ENCODE measurements around the gene C1QTNF12. TPM values are rescaled to one million over a fixed set of nuclear protein-coding genes. Genes with fewer than 3 reads are reported as not detected.

C1QTNF12 gene
- polyA plus RNA-seq, 1 of the 3 experiments (the other 2 are of a cell fraction), result 0.59 TPM

DNA sequence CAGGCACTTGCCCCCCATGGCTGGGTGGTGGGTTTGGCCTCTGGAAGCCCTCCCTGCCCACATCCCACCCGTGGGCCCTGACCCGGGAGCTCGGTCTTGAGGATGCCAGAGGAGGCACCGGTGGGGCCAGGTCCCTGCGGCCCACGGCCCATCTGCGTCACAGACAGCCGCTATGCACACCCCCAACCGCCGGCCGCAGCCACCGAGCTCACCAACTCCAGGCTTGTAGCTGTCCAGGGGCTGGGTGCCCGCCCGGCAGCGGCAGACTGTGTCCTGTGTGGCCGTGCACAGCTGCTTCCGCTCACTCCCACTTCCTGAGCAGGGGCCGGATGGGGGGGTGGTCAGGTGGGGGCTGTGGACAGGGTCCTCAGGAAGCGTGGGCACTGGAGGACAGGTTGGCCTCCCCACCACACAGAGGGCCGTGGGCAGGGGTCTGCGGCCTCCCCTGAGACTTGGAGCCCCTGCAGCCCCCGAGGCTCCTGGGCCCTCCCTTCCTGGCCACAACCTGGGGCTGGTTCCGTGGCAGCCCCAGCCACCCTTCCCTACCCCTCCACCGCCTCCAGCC is 33.7 kb downstream of the C1QTNF12 start:
- H3K4me1 ChIP-seq (ENCODE audit: control insufficient read depth in 1 of 2, insufficient read depth in 2 of 2, low read depth in 1 of 2, low read length in 1 of 2), result peaks cover 3 to 5% of the 10 kb centered on the region in 2 experiments; a peak in 1 of 4 replicates
- H3K9ac ChIP-seq, result no peak overlapping the region
- no CpG with 5 or more reads among the region's 24 CpGs for WGBS (ENCODE audit: low lambda C conversion rate)
- ChIA-PET CTCF (no interaction called here), POLR2A (no interaction called here)
- peak; percentile 43 for DNase-seq
- no peak overlapping the region for H3K4me2 ChIP-seq
- H4K20me1 ChIP-seq (ENCODE audit: insufficient read depth), result no peaks in the 10 kb centered on the region
- no peaks in the 10 kb centered on the region for H3K79me2 ChIP-seq (ENCODE audit: insufficient read depth)
- peaks cover 0 to 14% of the 10 kb centered on the region in 2 experiments for H3K36me3 ChIP-seq (replicated peaks in 1 of 2; ENCODE audit: control insufficient read depth in 1 of 2, insufficient read depth in 2 of 2, low read length in 1 of 2)
- TF ChIP-seq RCOR1 (IDR thresholded peaks at IDR 0.05; ENCODE audit: low read length) (no peak), MEF2A (IDR thresholded peaks at IDR 0.05; ENCODE audit: borderline replicate concordance, low read depth) (no peak), RAD21 (IDR thresholded peaks at IDR 0.05; ENCODE audit: low read length) (no peak), POLR2AphosphoS5 (IDR thresholded peaks at IDR 0.05; ENCODE audit: low read depth, low read length) (no peak), TEAD4 (IDR thresholded peaks at IDR 0.05; ENCODE audit: borderline replicate concordance, insufficient read depth) (no peak), EZH2phosphoT487 (IDR thresholded peaks at IDR 0.05; ENCODE audit: borderline replicate concordance, low read depth) (no peak), EP300 (IDR thresholded peaks at IDR 0.05; ENCODE audit: borderline replicate concordance in 1 of 2, low read depth in 1 of 2, low read length in 1 of 2) (no peak), NRF1 (IDR thresholded peaks at IDR 0.05; ENCODE audit: low read depth, low read length) (no peak), RFX5 (IDR thresholded peaks at IDR 0.05; ENCODE audit: low read length) (no peak), ELF1 (IDR thresholded peaks at IDR 0.05) (no peak), TCF12 (IDR thresholded peaks at IDR 0.05) (no peak), SMC3 (IDR thresholded peaks at IDR 0.05; ENCODE audit: low read depth, low read length) (no peak), FOSL2 (IDR thresholded peaks at IDR 0.05; ENCODE audit: borderline replicate concordance, low read depth) (no peak), MXI1 (IDR thresholded peaks at IDR 0.05; ENCODE audit: low read depth, low read length) (no peak), CHD2 (IDR thresholded peaks at IDR 0.05; ENCODE audit: low read length, partially characterized antibody) (no peak)
- TF ChIP-seq, protein P1, sequence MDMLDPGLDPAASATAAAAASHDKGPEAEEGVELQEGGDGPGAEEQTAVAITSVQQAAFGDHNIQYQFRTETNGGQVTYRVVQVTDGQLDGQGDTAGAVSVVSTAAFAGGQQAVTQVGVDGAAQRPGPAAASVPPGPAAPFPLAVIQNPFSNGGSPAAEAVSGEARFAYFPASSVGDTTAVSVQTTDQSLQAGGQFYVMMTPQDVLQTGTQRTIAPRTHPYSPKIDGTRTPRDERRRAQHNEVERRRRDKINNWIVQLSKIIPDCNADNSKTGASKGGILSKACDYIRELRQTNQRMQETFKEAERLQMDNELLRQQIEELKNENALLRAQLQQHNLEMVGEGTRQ (IDR thresholded peaks at IDR 0.05; ENCODE audit: borderline replicate concordance, low read depth, low read length), result no peak
- TF ChIP-seq, protein P2, sequence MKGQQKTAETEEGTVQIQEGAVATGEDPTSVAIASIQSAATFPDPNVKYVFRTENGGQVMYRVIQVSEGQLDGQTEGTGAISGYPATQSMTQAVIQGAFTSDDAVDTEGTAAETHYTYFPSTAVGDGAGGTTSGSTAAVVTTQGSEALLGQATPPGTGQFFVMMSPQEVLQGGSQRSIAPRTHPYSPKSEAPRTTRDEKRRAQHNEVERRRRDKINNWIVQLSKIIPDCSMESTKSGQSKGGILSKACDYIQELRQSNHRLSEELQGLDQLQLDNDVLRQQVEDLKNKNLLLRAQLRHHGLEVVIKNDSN (IDR thresholded peaks at IDR 0.05; ENCODE audit: borderline replicate concordance, low read depth), result no peak
- TF ChIP-seq, protein P3, sequence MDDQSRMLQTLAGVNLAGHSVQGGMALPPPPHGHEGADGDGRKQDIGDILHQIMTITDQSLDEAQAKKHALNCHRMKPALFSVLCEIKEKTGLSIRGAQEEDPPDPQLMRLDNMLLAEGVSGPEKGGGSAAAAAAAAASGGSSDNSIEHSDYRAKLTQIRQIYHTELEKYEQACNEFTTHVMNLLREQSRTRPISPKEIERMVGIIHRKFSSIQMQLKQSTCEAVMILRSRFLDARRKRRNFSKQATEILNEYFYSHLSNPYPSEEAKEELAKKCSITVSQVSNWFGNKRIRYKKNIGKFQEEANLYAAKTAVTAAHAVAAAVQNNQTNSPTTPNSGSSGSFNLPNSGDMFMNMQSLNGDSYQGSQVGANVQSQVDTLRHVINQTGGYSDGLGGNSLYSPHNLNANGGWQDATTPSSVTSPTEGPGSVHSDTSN (IDR thresholded peaks at IDR 0.05), result no peak
- TF ChIP-seq, protein P4, sequence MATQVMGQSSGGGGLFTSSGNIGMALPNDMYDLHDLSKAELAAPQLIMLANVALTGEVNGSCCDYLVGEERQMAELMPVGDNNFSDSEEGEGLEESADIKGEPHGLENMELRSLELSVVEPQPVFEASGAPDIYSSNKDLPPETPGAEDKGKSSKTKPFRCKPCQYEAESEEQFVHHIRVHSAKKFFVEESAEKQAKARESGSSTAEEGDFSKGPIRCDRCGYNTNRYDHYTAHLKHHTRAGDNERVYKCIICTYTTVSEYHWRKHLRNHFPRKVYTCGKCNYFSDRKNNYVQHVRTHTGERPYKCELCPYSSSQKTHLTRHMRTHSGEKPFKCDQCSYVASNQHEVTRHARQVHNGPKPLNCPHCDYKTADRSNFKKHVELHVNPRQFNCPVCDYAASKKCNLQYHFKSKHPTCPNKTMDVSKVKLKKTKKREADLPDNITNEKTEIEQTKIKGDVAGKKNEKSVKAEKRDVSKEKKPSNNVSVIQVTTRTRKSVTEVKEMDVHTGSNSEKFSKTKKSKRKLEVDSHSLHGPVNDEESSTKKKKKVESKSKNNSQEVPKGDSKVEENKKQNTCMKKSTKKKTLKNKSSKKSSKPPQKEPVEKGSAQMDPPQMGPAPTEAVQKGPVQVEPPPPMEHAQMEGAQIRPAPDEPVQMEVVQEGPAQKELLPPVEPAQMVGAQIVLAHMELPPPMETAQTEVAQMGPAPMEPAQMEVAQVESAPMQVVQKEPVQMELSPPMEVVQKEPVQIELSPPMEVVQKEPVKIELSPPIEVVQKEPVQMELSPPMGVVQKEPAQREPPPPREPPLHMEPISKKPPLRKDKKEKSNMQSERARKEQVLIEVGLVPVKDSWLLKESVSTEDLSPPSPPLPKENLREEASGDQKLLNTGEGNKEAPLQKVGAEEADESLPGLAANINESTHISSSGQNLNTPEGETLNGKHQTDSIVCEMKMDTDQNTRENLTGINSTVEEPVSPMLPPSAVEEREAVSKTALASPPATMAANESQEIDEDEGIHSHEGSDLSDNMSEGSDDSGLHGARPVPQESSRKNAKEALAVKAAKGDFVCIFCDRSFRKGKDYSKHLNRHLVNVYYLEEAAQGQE (IDR thresholded peaks at IDR 0.05; ENCODE audit: low read depth, low read length), result no peak
- TF ChIP-seq, protein P5, sequence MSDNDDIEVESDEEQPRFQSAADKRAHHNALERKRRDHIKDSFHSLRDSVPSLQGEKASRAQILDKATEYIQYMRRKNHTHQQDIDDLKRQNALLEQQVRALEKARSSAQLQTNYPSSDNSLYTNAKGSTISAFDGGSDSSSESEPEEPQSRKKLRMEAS (IDR thresholded peaks at IDR 0.05; ENCODE audit: low read depth), result no peak
- no peaks in the 10 kb centered on the region for H3K27me3 ChIP-seq (ENCODE audit: insufficient read depth)
- H3K9me3 ChIP-seq, result no peaks in the 10 kb centered on the region
- no peak overlapping the region for H3K27ac ChIP-seq (ENCODE audit: low read depth in 2 of 2, low read length in 1 of 2)
- H3K4me3 ChIP-seq (ENCODE audit: low read depth in 2 of 2, low read length in 1 of 2), result no peak overlapping the region
- no peak overlapping the region for H2AFZ ChIP-seq (ENCODE audit: low read depth)
- H3F3A ChIP-seq (replicated peaks; ENCODE audit: insufficient read depth), result no peaks in the 10 kb centered on the region
- no peaks in the 10 kb centered on the region for H3K9me2 ChIP-seq

Data from SK-N-SH (cell line).